ENCODE measurements around the gene CERK.

Gene CERK

GRCh38 chr22:46678785-46679700 lies 59.0 kb downstream of the CERK start:
- DNase-seq, result no peak

- no peak for DNase-seq
These were observed 59.9 kb downstream of the CERK start for GRCh38 chr22:46678003-46678657.

GRCh38 chr22:46677323-46678002 lies 60.6 kb downstream of the CERK start:
- DNase-seq, result no peak

- peak in 1 of 51 donors; percentile 39 for DNase-seq
These were observed 61.2 kb downstream of the CERK start for GRCh38 chr22:46676881-46677280.

- no peak for DNase-seq
These were observed 61.6 kb downstream of the CERK start for GRCh38 chr22:46676479-46676878.

- DNase-seq, result no peak
These were observed 62.1 kb downstream of the CERK start for GRCh38 chr22:46675938-46676337.

- no peak for DNase-seq
These were observed 62.6 kb downstream of the CERK start for GRCh38 chr22:46675479-46675878.

GRCh38 chr22:46674906-46675305 lies 63.1 kb downstream of the CERK start:
- no peak for DNase-seq

GRCh38 chr22:46674367-46674781 lies 63.7 kb downstream of the CERK start:
- DNase-seq, result peak in 11 of 51 donors; percentile 9 to 49 (median 30)

- no peak for DNase-seq
These were observed 64.3 kb downstream of the CERK start for GRCh38 chr22:46673662-46674236.

GRCh38 chr22:46673205-46673604 lies 64.8 kb downstream of the CERK start:
- DNase-seq, result no peak

- DNase-seq, result no peak
These were observed 65.3 kb downstream of the CERK start for GRCh38 chr22:46672731-46673130.

GRCh38 chr22:46671824-46672432 lies 66.1 kb downstream of the CERK start:
- DNase-seq, result no peak

- no peak for DNase-seq
These were observed 68.9 kb downstream of the CERK start for GRCh38 chr22:46669201-46669600.

GRCh38 chr22:46668116-46668515 lies 69.9 kb downstream of the CERK start:
- no peak for DNase-seq

- no peak for DNase-seq
These were observed 70.8 kb downstream of the CERK start for GRCh38 chr22:46667245-46667623.

GRCh38 chr22:46666577-46667244 lies 71.3 kb downstream of the CERK start:
- no peak for DNase-seq

GRCh38 chr22:46665751-46666280 lies 72.2 kb downstream of the CERK start:
- DNase-seq, result no peak

GRCh38 chr22:46665151-46665695 lies 72.8 kb downstream of the CERK start:
- no peak for DNase-seq

- DNase-seq, result no peak
These were observed 73.7 kb downstream of the CERK start for GRCh38 chr22:46664301-46664855.

Measured in hypothalamus (tissue), 51 donors.